A673 (cell line): ENCODE measurements around the gene CASKIN1.

Source experiments
- CTCF ChIP-seq: fragments of 300-800, 200-600 bp; sonication (generic); conservative IDR thresholded peaks from 2 replicates; pipeline ENCODE4 v1.5.1; 2017; ENCODE audit warnings: low read depth, mild to moderate bottlenecking, antibody characterized with exemption, low read length, moderate library complexity, mixed read lengths
- EZH2 ChIP-seq: fragments of 200-600 bp; sonication (generic); IDR thresholded peaks from 2 replicates; pipeline ENCODE4 v1.6.1; 2017; ENCODE audit warnings: borderline replicate concordance, low read depth, mild to moderate bottlenecking, mixed read lengths, antibody characterized with exemption, low read length; ENCODE audit not compliant: poor library complexity, severe bottlenecking

- TF ChIP-seq CTCF, result no peak
- TF ChIP-seq EZH2, result no peak
Measured at GRCh38 chr16:2214719-2214968, 18.2 kb upstream of the CASKIN1 start, which contains the start of gene PGP.
